SK-N-MC (cell line): ENCODE measurements around the gene DCHS2.

Source experiments
- EZH2 ChIP-seq: fragments of 200-600 bp; sonication (generic); IDR thresholded peaks from one replicate; pipeline ENCODE4 v1.6.1; 2017; ENCODE audit warnings: antibody characterized with exemption
- POLR2AphosphoS5 ChIP-seq: IDR thresholded peaks from 2 replicates; pipeline ENCODE4 v1.6.1; 2012; ENCODE audit warnings: mild to moderate bottlenecking, low read depth, low read length, borderline replicate concordance

DNA sequence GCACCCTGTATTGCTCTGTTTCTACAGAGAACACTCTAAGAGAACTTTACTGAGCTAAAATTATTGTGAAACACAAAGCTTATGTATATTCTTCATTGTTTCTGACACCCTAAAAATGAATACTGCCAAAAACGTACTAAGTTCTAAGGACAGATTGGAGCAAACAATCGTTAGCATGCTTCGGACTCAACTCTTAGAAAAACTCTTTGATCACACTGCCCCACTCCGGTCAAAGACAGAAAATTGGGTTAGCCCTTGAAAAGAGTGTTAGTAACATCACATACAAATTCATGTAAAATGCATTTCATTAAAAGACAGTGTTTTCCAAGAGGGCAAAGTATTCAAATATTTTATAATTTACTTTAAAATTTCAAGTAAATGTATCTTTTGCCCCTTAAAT is 177.4 kb downstream of the DCHS2 start:
- TF ChIP-seq POLR2AphosphoS5 (no peak), EZH2 (no peak)
